Skin of body (tissue), 2 donors: Measurements from ENCODE around the gene GOLGA6L10. TPM values are rescaled to one million over a fixed set of nuclear protein-coding genes. Genes with fewer than 3 reads are reported as not detected.
"Not testable (repeated sequence)": the region's sequence is repeated elsewhere in the genome, so short reads cannot be mapped to it uniquely, and the experiment has no call there.

Source experiments
- DNase-seq: peaks from one replicate; lab custom pipeline; 2025; lab: John Stamatoyannopoulos, UW
- total RNA-seq: library from RNA; depleted of rRNA; stranded (reverse); fragments of >200 nt; gene quantifications from one replicate; pipeline ENCODE4 v1.2.3, GENCODE V29; 2014

Gene GOLGA6L10
- total RNA-seq, 1 donor from 2014 or later, result 3.3 TPM

- DNase-seq, result not testable (repeated sequence)
These were observed 29.6 kb downstream of the GOLGA6L10 start for GRCh38 chr15:82319522-82320278.

DNA sequence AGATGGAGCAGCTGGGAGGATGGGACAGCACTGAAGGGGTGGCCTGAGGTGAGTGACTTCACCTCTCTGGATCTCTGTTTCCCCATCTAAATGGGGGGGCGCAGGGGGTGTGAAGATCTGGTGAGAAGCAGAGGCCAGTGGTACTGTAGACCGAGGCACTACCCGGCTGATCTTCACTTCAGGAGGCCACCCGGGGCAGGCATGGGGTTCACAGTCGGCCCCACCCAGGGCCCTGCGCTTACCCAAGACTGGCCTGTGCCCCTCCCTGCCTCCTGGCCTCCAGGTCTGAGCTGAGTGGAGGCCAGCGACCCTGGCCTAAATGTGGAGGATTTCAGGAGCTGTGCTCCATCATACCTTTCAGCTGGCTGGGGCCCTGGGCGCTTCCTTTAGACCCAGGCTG, 31.0 kb downstream of the GOLGA6L10 start:
- DNase-seq, result not testable (repeated sequence)

DNA sequence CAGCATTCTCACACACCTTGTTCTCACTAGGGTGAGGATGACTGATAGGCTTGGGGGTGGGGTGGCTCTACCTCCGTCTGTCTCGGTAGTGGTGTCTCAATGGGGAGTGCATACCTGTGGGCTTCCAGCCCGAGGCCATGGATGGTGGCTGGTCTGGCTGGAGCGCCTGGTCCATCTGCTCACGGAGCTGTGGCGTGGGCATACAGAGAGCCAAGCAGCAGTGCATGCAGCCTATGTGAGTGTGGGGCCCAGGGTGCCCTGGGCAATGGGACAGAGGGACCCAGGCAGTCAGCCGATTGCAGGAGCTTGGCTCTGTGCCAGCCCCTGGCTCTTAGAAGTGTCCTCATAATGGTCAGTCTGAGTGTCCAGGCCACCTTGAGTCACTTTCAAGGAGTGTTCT, 31.8 kb downstream of the GOLGA6L10 start:
- not testable (repeated sequence) for DNase-seq

- no peak for DNase-seq
These were observed 32.2 kb downstream of the GOLGA6L10 start for GRCh38 chr15:82317091-82317489.

DNA sequence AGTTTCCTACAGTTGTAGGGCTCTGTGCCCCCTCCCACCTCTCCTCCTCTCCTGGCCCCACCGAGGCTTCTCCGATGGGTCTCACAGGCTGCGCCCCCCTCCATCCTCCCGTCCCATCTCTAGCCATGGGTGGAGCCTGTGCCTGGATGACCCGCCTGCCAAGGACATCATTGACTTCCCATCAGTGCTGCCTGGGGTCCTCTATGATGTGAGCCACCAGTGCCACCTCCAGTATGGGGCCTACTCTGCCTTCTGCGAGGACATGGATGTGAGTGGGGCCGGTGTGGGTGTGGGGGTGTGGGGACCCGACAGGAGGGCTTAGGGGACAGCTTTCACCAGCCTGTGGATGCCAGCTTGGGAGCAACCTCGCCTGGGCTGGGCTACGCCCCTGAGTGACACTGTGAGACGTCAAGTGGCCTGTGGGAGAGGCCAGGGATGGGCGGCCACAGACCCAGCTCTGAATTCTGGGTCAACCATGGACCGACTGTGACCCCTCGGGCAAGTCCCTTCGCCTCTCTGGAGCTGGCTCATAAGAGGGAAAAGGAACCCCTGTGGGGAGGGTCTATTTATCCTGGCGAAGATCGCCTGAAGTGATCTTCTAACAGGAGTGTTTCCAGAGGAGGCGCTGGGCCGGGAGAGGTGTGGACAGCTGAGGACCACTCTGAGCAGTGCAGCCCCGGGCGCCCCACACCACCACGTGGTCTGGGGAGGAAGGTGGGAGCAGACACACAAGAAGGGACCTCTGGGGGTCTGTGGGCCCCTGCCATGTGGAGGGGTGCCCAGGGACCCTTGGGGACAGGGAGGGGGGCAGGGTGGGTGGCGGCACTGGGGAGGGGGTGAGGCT, 32.8 kb downstream of the GOLGA6L10 start:
- not testable (repeated sequence) for DNase-seq

DNA sequence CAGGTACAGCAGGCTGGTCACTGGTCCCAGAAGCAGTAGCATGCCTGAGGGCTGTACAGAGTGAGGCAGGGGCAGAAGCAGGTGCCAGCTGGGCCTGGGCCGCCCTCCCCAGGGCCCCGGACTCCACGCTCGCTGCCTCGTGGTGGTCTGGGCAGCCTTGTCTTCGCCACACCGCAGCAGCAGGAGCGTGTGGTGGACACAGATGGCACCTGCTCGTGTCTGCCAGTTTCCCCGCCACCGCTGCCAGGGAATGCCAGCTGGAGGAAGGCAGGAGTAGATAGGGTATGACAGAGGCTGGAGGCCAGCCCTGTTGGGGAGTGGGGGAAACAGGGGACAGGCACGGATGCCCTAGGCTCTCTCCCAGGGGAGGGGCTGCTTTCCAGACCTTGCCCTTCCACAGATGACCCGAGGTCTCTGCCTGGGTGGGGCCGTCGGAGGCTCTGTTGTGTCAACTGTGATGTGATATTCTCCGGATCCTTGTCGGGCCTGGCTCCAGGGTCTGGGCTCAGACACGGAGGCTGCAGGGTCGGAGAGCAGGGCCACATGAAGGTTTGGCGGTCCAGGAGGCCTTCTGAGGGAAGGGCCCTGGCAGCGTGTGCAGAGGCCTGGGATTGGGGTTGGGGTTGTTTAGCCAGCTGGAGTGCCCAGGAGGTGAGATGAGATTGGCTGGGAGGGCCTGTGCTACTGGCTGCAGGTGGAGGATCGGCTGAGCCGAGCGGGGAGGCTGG, 33.6 kb downstream of the GOLGA6L10 start:
- no peak for DNase-seq

- DNase-seq, result no peak
These were observed 34.3 kb downstream of the GOLGA6L10 start for GRCh38 chr15:82314769-82315518.

GRCh38 chr15:82313951-82314768, 35.1 kb downstream of the GOLGA6L10 start:
- DNase-seq, result not testable (repeated sequence)

DNA sequence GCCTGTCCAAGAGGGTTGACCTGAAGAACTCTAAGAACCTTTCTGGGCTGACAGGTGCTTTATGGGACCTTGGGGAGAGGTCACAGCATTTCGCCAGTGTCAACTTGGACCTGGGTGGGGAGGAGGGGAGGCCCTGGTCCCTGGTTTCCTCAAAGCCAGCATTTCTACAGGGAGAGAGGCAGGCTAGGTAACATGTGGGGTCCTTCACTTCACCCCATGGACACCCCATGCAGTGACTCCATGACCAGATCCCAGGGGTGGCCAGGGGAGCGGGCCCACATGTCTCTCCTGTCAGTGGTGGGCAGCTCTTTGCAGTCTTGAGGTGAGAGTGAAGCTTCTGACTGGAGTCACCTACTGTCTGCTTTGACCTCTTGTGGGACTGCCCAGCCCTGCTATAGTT, 35.8 kb downstream of the GOLGA6L10 start:
- DNase-seq, result no peak

DNA sequence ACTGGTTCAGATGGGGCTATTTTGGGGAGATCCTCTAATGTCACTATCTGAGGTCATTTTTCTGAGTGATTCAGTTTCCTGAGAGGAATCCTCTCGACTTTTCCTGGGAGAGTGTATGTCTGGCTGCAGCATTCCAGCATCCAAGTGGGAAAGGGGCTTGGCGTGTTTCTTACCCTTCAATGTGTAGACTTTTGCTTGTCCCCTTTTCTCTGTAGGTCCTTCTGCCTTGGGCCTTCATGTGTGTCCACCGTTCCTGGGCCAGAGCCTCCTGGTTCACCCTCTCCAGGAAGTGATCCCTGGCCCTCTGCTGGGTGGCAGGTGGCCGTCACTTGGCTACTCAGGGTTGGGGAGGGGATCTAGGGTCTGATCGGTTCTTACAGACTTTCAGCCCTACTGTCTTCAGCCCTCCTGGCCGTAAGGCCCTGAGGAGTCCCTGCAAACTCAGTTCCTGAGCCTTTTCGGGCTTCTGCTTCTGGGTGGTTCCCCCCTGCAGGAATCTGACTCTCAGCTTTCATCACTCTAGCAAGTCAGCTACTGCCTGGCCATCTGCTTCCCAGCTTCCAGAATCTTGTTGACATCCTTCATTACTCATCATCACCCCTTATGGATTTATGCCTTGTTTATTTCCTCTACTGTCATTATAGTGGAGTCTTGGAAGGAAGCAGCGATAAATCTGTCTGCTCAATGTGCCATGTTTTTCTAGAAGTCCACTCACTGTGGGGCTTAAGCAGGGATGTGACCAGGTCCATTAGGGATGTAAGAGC, 36.5 kb downstream of the GOLGA6L10 start:
- DNase-seq, result peak; percentile 63

GRCh38 chr15:82311321-82311720, 38.0 kb downstream of the GOLGA6L10 start:
- not testable (repeated sequence) for DNase-seq

DNA sequence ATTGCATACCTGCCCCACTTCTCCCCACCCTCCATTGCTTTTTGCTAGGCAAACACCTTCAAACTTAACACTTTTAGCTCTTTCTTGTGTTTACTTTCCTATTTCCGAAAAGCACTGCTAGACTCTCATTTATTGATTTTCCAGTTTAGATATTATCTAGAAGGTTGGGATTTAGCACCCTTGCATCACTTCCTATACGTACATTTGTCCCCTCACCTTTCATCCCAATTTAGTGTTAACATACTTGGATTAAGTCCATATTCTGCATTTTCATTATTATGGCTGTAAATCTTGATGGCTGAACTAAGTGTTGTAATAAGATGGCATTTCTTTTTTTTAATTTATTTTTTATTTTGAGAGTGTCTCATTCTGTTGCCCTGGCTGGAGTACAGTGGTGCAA, 39.5 kb downstream of the GOLGA6L10 start:
- DNase-seq, result no peak

GRCh38 chr15:82307714-82308081, 41.6 kb downstream of the GOLGA6L10 start:
- no peak for DNase-seq

DNA sequence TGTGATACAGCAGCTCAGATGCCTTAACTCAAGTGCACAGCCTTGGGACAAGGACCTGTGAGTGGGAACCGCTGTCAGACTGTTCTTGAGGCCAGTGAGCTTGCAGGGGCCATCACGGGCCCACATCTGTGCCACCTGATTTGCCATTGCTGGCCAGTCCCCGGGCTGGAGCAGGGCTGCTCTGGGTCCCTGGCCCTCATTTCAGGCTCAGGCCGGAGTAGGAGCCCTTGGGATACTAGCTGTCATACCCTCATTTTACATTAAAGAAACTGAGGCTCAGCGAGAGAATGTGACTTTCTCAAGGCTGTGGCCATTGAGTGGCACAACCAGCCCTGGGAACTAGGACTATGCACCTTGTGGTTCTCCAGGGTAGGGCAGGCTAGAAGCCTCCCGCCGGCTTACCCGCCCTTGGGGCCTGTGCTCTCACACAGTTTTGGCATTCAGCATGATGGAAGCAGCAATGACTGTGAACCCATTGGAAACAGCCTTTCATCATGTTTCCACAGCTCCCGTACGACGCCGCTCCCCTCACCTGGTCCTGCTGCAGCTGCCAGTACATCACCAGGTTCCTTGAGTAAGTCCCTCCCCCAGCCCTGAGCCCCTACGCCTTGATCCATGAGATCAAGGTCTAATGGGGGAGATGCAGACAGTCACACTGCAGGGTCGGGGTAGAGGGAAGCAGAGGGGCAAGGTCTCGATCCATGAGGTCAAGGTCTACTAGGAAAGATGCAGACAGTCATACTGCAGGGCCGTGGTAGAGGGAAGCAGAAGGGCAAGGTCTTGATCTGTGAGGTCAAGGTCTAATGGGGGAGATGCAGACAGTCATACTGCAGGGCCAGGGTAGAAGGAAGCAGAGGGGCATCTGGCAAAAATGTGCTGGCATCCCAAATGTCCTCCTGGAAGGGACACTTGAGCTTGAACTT, 42.2 kb downstream of the GOLGA6L10 start:
- DNase-seq, result no peak

DNA sequence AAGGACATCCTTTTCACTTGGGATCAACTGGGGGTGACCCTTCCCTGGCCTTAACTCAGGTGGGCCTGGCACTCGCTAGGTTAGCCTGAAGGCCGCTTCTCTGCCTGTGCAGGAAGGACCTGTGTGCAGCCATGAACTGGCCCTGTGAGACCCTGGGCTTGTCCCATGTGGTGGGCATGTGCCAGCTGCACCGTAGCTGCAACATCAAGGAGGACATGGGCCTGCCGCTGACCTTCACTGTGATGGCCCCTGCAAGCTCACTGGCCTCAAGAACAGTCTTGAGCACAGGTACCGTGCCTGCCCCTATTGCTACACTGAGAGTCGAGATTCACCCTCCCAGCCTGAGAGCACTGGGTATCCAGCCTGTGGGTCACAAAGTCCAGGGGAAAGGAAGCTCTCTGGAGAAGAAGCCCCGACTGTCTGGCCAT, 43.6 kb downstream of the GOLGA6L10 start:
- no peak for DNase-seq

- DNase-seq, result no peak
These were observed 44.5 kb downstream of the GOLGA6L10 start for GRCh38 chr15:82304778-82305090.

GRCh38 chr15:82303956-82304777, 45.1 kb downstream of the GOLGA6L10 start:
- no peak for DNase-seq
